Spleen (tissue), 11 donors: Measurements from ENCODE around the gene C4orf17. TPM values are rescaled to one million over a fixed set of nuclear protein-coding genes. Genes with fewer than 3 reads are reported as not detected.
A peak's percentile ranks its signal among the peaks of the same experiment; 100 is the strongest.

Experiments used
- DNase-seq: peaks from one replicate; pipeline ENCODE4 v3.0.0-alpha.2; 2020
- H3K27ac ChIP-seq, 8 donors: fragments of 200-600 bp; sonication (generic) in 7 of 8; 1 replicate in 4 of 8; 2 replicates in 4 of 8; pipeline versions ENCODE4 v1.5.0 to v1.8.0; 2016 to 2021; ENCODE audit warnings: inconsistent platforms in 4 of 8, mild to moderate bottlenecking in 4 of 8, moderate library complexity in 1 of 8
- H3K27me3 ChIP-seq, 7 donors: fragments of 200-600 bp; sonication (generic) in 6 of 7; replicated peaks in 1 of 7; 1 replicate in 4 of 7; 2 replicates in 3 of 7; pipeline versions ENCODE4 v1.5.0 to v1.8.0; 2016 to 2021; ENCODE audit warnings: inconsistent platforms in 3 of 7, mild to moderate bottlenecking in 1 of 7
- H3K36me3 ChIP-seq, 6 donors: fragments of 200-600 bp; sonication (generic) in 5 of 6; 1 replicate in 4 of 6; 2 replicates in 2 of 6; pipeline versions ENCODE4 v1.5.0 to v1.8.0; 2016 to 2021; ENCODE audit warnings: inconsistent platforms in 2 of 6
- H3K4me1 ChIP-seq, 6 donors: fragments of 200-600 bp; sonication (generic) in 5 of 6; 1 replicate in 3 of 6; 2 replicates in 3 of 6; pipeline versions ENCODE4 v1.5.0 to v1.8.0; 2016 to 2021; ENCODE audit warnings: inconsistent platforms in 3 of 6
- H3K4me3 ChIP-seq, 8 donors: fragments of 200-600 bp; sonication (generic) in 7 of 8; 1 replicate in 4 of 8; 2 replicates in 4 of 8; pipeline versions ENCODE4 v1.5.0 to v1.8.0; 2016 to 2021; ENCODE audit warnings: inconsistent platforms in 4 of 8, mild to moderate bottlenecking in 4 of 8, moderate library complexity in 2 of 8
- H3K9me3 ChIP-seq, 8 donors: fragments of 200-600 bp; sonication (generic) in 7 of 8; 1 replicate in 4 of 8; 2 replicates in 4 of 8; pipeline versions ENCODE4 v1.5.0 to v1.8.0; 2016 to 2021; ENCODE audit warnings: inconsistent platforms in 4 of 8
- POLR2A ChIP-seq, 3 donors: fragments of 450-650 bp; IDR thresholded peaks; one replicate each; pipeline ENCODE4 v1.5.1; 2017; ENCODE audit warnings: antibody characterized with exemption in 3 of 3, mild to moderate bottlenecking in 1 of 3
- POLR2AphosphoS5 ChIP-seq, 3 donors: sonication (generic); formaldehyde crosslinking; IDR thresholded peaks; one replicate each; pipeline ENCODE4 v1.5.1; 2017; ENCODE audit warnings: antibody characterized with exemption in 3 of 3
- WGBS, 5 donors: extraction: QIAGEN DNeasy Blood & Tissue Kit in 3 of 5; methylation state at CpG; one replicate each; pipeline versions ENCODE4 v1.1.5 to v1.1.7; 2013 to 2018; 5-methylcytosine and 5-hydroxymethylcytosine counted together
- intact Hi-C: fragments of 100-400 bp; cut with DNase I; formaldehyde crosslinking; loops from one replicate; pipeline ENCODE4 v1.15.0; 2023; ENCODE audit warnings: low total_unique reads
- polyA plus RNA-seq, 3 donors: library from polyadenylated mRNA; stranded (reverse); fragments of 200-250 nt; gene quantifications; one replicate each; pipeline ENCODE4 v1.2.1, GENCODE V29; 2013
- total RNA-seq, 7 donors: library from RNA; depleted of rRNA in 3 of 7; stranded (reverse); fragments of >200 nt in 3 of 7; fragmentation: NEBNext Ultra II Directional in 4 of 7; extraction: Animal tissue kit (Norgen Biotek cat#: 25700) in 4 of 7; gene quantifications; one replicate each; pipeline versions ENCODE4 v1.1.0 to v1.2.1, GENCODE V29; 2016 to 2021
- TF ChIP-seq, protein P1 (sequence below), 11 experiments: fragments of 200-600 bp in 7 of 11; fragments of 450-650 bp in 4 of 11; sonication (generic) in 4 of 11; IDR thresholded peaks in 8 of 11; conservative IDR thresholded peaks in 3 of 11; 1 replicate in 7 of 11; 2 replicates in 4 of 11; pipeline versions ENCODE4 v1.4.0 to v1.8.0; 2016 to 2021; ENCODE audit warnings: antibody characterized with exemption in 11 of 11, inconsistent platforms in 4 of 11, mild to moderate bottlenecking in 1 of 11
- donor health status: healthy with polysubstance abuse.
- donor health status: DM: no; HTN: no; CAD: no; lungs with moderate emphysema.
- donor health status: DM: no; HTN: no; CAD: no.
- donor health status: Bipolar disorder and iron deficiency.
- donor health status: healthy.
- donor health status: DM: no; HTN: no; CAD: no.
- donor health status: DM: yes; HTN: yes; CAD: no.

C4orf17 gene
- total and polyA plus RNA-seq, 10 donors: not detected

DNA sequence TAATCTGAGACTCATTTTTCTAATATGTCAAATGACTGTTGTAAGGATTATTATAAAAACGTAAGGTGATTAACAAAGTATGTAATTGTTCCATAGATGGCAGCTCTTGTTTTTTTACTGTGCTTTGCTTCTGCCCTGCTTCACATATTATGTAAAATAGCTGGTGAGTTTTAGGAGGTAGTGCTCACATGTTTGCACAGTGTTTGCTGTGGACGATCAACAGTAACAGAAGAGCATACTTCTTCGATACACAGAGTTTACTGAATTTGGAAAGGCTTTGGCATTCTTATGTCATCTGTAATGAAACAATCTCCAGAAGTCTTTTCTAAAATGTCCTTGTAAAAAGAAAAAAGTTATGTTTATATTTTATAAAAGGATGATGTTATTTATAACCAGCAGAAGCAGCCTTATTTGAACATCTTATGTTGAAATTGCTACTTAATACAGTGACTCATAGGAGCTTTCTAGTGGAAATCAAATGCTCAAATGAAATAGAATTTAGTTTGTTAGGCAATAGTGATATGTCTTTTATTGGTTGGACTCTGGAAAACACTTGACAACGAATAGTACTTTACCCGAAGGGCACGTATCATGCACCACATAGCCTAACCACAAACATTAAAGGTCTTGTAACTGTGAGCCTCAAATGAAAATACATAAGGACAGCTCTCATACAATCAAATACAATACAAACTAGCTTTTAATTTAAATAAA lies 61.9 kb downstream of the C4orf17 start:
- Histone ChIP-seq H3K27me3 (peaks cover 0 to 4% (median 0%) of the 10 kb centered on the region in 7 donors), H3K36me3 (no peaks in the 10 kb centered on the region), H3K27ac (no peak overlapping the region), H3K4me3 (no peak overlapping the region), H3K4me1 (peaks cover 0 to 6% (median 0%) of the 10 kb centered on the region in 6 donors), H3K9me3 (no peaks in the 10 kb centered on the region)
- 82 to 90% (median 87%) methylated on average over 6 of the region's 6 CpGs for WGBS, 5 donors
- intact Hi-C loops: no loop called here
- no peak for DNase-seq
- TF ChIP-seq, protein P1, sequence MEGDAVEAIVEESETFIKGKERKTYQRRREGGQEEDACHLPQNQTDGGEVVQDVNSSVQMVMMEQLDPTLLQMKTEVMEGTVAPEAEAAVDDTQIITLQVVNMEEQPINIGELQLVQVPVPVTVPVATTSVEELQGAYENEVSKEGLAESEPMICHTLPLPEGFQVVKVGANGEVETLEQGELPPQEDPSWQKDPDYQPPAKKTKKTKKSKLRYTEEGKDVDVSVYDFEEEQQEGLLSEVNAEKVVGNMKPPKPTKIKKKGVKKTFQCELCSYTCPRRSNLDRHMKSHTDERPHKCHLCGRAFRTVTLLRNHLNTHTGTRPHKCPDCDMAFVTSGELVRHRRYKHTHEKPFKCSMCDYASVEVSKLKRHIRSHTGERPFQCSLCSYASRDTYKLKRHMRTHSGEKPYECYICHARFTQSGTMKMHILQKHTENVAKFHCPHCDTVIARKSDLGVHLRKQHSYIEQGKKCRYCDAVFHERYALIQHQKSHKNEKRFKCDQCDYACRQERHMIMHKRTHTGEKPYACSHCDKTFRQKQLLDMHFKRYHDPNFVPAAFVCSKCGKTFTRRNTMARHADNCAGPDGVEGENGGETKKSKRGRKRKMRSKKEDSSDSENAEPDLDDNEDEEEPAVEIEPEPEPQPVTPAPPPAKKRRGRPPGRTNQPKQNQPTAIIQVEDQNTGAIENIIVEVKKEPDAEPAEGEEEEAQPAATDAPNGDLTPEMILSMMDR (IDR thresholded peaks at IDR 0.05 in 8 of 11, conservative IDR thresholded peaks at IDR 0.05 in 3 of 11): no peak
- TF ChIP-seq POLR2A (IDR thresholded peaks at IDR 0.05) (no peak), POLR2AphosphoS5 (IDR thresholded peaks at IDR 0.05) (no peak)

DNA sequence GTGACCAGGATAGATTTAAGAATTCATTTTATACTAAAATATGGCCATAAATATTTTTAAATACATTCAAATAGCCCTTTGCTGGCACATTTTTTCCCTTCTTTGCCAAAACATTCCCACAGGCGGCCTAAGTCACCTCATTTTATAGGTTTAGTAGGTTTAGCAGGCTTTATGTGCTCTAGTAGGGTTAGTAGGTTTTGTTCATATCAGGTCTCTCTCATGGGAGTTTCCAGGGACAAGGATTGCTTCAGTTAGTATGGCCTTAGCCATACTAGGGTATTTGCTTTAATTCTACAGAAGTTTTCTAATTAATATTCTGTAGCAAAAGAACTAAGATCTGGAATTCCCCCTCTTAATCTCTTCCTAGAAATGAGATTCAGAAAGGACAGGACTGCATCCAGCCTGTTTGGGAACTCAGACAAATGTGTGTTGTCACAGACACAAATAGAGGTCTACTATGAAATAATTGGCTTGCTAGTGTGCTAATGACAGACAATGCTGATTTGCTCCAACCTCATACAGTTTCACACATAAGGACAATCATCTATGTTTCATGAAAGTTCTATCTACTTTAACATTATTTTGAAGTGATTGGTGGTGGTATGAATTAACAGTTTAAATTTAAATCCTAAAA lies 63.0 kb downstream of the C4orf17 start:
- no peak overlapping the region for H3K27ac ChIP-seq
- H3K9me3 ChIP-seq: no peaks in the 10 kb centered on the region
- no peaks in the 10 kb centered on the region for H3K36me3 ChIP-seq
- H3K4me3 ChIP-seq: no peak overlapping the region
- intact Hi-C loops: no loop called here
- 73 to 93% (median 87%) methylated on average over 1 of the region's 1 CpG for WGBS, 5 donors
- peaks cover 0 to 4% (median 0%) of the 10 kb centered on the region in 7 donors for H3K27me3 ChIP-seq
- no peak for TF ChIP-seq POLR2AphosphoS5 (IDR thresholded peaks at IDR 0.05)
- TF ChIP-seq, protein P1 (IDR thresholded peaks at IDR 0.05 in 8 of 11, conservative IDR thresholded peaks at IDR 0.05 in 3 of 11): no peak
- no peak for TF ChIP-seq POLR2A (IDR thresholded peaks at IDR 0.05)
- no peak for DNase-seq
- H3K4me1 ChIP-seq: peaks cover 0 to 6% (median 0%) of the 10 kb centered on the region in 6 donors

DNA sequence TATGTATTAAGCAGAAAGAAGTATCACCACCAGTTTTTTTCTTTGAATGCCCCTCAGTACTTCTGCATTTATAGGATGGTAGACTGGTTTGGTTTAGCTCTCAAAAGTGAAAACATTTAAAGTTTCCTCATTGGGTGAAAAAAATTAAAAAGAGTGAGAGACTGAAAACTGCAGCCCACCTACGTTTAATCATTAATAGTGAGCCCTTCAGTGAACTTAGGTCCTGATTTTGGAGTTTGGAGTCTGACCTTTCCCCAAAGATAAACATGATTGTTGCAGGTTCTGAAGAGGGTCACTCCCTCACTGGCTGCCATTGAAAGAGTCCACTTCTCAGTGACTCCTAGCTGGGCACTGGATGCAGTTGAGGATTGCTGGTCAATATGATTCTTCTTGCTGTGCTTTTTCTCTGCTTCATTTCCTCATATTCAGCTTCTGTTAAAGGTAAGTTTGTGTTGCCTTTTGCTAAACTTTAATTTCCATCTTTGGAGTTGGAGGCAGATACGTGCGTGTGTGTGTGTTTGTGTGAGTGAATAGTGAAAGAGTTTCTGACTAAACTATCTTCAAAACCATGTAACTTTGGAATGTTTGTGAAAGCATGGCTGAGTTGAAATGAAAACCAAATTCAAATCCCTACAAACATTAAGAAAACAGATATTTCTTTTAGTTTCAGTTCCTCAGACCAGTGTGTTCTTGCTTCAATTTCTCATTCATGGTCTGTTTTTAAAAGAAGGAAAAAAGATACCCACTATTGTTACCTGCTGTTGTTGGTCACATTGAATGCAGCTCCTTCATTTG lies 63.9 kb downstream of the C4orf17 start, which contains the start of gene MTTP:
TSS of gene MTTP (plus strand) at position 295 of the 795 bp plus-strand sequence. CDS start at position 381, 86 bp downstream.
- Histone ChIP-seq H3K4me1 (peaks cover 0 to 6% (median 0%) of the 10 kb centered on the region in 6 donors), H3K27ac (peak within 1 kb of the TSS in 4 of 8 donors; percentile 8 to 50 (median 48)), H3K27me3 (peaks cover 0 to 4% (median 0%) of the 10 kb centered on the region in 7 donors), H3K9me3 (no peaks in the 10 kb centered on the region), H3K4me3 (no peak within 1 kb of the TSS), H3K36me3 (no peaks in the 10 kb centered on the region)
- DNase-seq: no peak
- 67 to 75% (median 71%) methylated on average over 3 of the region's 3 CpGs for WGBS, 5 donors
- intact Hi-C loops: no loop called here
- TF ChIP-seq POLR2AphosphoS5 (IDR thresholded peaks at IDR 0.05) (no peak), POLR2A (IDR thresholded peaks at IDR 0.05) (no peak)
- TF ChIP-seq, protein P1 (IDR thresholded peaks at IDR 0.05 in 8 of 11, conservative IDR thresholded peaks at IDR 0.05 in 3 of 11): no peak
